GM19372 (cell line): Measurements from ENCODE around the gene FGF12.
"Not testable (repeated sequence)": the region's sequence is repeated elsewhere in the genome, so short reads cannot be mapped to it uniquely, and the experiment has no call there.

Source experiments
- ATAC-seq: cut with Tn5 transposase; IDR thresholded peaks from one replicate; pipeline ENCODE4 v1.9.1; 2021; ENCODE audit warnings: mild to moderate bottlenecking, low read depth, moderate library complexity; ENCODE audit not compliant: unreplicated experiment

Gene FGF12

GRCh38 chr3:192727032-192727847, at the start of gene FGF12:
Gene FGF12 (minus strand): TSS chr3:192727541.
- no peak for ATAC-seq

DNA sequence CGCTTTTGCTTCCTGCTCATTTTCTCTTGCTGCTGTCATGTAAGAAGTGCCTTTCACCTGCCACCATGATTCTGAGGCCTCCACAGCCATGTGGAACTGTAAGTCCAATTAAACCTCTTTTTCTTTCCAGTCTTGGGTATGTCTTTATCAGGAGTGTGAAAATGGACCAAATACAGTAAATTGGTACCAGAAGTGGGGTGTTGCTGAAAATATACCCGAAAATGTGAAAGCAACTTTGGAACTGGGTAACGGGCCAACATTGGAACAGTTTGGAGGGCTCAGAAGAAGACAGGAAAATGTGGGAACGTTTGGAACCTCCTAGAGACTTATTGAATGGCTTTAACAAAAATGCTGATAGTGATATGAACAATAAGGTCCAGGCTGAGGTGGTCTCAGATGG, 47.0 kb upstream of the FGF12 start:
- not testable (repeated sequence) for ATAC-seq

DNA sequence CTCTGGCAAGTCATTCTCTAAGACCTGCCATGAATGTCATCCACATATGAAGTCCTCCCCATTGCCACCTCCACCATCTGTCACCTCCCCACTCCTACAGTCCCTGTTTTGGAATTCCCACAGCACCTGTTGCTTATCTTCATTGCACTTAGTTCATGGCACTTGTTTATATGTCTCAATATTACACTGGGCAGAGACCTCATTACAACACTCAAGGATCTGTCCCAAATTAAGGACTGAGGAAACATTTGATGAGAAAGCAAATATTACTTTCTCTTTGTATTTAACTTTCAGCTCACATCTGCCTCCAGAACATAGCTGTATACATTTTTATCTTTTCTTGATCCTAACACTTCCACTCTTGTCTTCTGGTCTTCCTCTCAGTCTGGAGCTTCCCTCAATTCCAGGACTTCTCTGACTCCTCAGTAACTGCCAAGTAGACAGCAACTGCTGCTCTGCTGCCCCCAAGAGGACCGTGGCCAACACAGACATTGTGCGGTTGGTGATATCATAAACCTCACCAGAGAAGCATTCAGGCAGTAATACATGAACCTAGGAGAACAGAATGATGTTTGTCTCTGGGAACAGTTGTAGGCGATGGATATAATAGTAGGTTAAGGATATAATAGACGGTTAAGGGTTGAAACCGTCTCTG, 45.0 kb upstream of the FGF12 start:
- ATAC-seq, result no peak

DNA sequence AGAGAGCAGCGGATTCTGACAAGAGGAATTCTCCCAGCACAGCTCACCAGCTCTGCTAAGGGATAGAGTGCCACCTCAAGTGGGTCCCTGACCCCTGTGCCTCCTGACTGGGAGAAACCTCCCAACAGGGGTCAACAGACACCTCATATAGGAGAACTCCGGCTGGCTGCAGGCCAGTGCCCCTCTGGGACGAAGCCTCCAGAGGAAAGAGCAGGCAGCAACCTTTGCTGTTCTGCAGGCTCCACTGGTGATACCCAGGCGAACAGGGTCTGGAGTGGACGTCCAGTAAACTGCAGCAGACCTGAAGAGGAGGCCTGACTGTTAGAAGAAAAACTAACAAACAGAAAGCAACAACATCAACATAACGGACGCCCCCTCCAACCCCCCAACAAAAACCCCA, 31.3 kb upstream of the FGF12 start:
- no peak for ATAC-seq

- ATAC-seq, result no peak
These were observed 23.8 kb upstream of the FGF12 start for GRCh38 chr3:192751148-192751547.

GRCh38 chr3:192750201-192750600, 22.9 kb upstream of the FGF12 start:
- no peak for ATAC-seq

GRCh38 chr3:192747746-192748145, 20.4 kb upstream of the FGF12 start:
- no peak for ATAC-seq

GRCh38 chr3:192747145-192747544, 19.8 kb upstream of the FGF12 start:
- ATAC-seq, result no peak

DNA sequence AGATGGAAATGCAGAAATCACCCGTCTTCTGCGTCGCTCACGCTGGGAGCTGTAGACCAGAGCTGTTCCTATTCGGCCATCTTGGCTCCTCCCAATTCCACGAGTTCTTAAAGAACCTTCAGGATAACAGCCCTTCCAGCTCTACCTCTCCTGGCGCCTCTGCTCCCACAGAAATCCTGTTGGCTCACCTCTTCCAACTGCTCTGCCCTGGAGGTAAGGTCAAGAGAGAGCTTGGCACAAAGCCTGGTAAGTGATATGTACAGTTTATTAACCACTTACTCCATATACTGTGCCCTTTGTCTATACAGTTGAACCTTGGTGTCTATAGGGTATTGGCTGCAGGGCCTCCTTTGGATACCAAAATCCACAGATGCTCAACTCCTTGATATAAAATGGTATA, 17.8 kb upstream of the FGF12 start:
- ATAC-seq, result no peak

DNA sequence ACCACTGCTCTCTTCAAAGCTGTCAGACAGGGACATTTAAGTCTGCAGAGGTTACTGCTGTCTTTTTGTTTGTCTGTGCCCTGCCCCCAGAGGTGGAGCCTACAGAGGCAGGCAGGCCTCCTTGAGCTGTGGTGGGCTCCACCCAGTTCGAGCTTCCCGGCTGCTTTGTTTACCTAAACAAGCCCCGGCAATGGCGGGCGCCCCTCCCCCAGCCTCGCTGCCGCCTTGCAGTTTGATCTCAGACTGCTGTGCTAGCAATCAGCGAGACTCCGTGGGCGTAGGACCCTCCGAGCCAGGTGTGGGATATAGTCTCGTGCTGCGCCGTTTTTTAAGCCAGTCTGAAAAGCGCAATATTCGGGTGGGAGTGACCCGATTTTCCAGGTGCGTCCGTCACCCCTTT, 17.3 kb upstream of the FGF12 start:
- not testable (repeated sequence) for ATAC-seq

DNA sequence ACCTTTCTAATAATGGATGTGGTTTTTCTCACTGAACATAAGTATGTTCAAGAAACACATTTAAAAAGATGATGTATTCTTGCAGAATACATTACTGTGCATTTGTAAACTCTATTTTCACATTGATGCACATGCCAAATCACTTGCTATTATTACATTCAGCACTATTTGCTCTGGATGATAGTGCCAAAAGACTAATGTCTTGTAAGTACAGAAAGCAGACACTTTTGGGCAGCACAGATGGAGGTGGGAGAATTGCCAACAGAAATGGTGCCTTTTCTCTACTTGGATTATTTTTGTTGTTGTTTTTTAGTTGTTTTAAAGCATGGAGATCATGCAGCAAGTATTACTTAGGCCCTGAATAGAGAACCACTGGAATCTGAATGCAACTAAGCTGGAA, 10.2 kb upstream of the FGF12 start:
- no peak for ATAC-seq

GRCh38 chr3:192731233-192731632, 3.9 kb upstream of the FGF12 start:
- ATAC-seq, result no peak

DNA sequence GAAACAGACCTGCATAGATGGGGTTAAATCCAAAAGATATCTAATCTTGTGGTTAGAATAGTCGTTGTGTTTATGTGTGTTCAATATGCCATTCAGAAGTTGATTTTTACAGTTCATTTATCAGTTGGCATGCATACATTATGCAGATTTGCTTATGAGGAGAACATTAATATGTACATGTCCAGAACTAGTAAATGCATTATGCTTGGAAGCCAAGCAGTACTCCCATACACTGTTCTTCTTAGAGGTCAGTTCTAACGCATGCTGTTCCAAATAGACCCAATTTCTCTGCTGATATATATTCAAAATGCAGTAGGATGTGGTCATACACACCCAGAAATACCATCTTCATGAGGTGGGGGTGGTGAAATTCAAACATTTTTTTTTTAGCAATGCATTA, 956 bp downstream of the FGF12 start:
- no peak for ATAC-seq

DNA sequence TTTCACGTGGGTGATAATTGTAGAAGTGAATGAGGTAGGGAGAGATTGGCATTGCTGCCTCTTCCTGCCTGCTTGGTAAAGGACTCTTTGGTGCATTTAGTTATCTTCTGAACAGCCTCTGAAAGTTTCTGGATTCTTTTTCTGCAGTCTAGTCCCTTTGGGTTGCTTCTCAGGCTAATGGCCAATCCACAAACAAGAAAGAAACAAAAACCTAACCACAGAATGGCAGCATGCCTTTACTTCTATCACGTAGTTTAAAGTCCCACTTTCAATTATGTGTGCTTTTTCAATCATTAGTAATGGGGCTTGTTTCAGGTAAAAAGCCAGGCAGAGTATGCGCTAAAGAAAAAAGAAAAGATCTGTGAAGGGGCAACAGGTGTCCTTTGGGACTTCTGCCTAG, 7.4 kb downstream of the FGF12 start:
- no peak for ATAC-seq

- no peak for ATAC-seq
These were observed 9.2 kb downstream of the FGF12 start for GRCh38 chr3:192718156-192718555.

- ATAC-seq, result no peak
These were observed 12.2 kb downstream of the FGF12 start for GRCh38 chr3:192715126-192715525.

DNA sequence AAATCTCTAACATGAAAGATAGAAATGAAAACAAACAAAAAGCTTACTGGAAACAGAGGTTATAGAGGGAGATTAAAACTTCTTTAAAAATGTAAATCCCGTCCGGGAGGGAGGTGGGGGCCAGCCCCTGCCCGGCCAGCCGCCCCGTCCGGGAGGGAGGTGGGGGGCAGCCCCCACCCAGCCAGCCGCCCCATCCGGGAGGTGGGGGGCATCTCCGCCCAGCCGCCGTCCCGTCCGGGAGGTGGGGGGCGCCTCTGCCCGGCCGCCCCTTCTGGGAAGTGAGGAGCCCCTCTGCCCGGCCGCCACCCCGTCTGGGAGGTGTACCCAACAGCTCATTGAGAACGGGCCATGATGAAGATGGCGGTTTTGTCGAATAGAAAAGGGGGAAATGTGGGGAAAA, 16.2 kb downstream of the FGF12 start:
- not testable (repeated sequence) for ATAC-seq

DNA sequence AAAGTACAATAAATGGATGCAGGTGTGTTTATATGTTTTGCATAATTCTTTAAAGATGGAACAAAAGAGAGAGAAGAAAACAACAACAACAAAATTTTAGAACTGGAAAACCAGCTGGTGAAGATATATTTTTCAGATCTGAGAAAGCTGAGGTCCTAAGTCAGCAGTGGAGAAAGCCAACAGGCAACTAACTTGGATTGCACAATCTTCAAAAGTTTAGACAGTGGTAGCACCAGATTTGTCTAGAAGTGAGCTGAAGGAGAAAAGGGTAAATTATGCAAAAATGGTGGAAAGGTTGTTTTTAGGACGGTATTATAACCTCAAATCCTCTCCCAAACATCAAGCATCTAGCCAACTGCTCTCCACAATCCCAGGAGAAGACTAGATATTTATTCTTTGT, 17.0 kb downstream of the FGF12 start:
- no peak for ATAC-seq

- no peak for ATAC-seq
These were observed 21.1 kb downstream of the FGF12 start for GRCh38 chr3:192706272-192706671.

- ATAC-seq, result no peak
These were observed 26.5 kb downstream of the FGF12 start for GRCh38 chr3:192700885-192701284.

- ATAC-seq, result no peak
These were observed 30.3 kb downstream of the FGF12 start for GRCh38 chr3:192696943-192697587.
